HL-60 (cell line): ENCODE measurements around the gene PDHX.

Experiments used
- DNase-seq, 2 experiments: peaks; one replicate each; pipeline ENCODE4 v3.0.0-alpha.2; 2010 to 2020; ENCODE audit warnings: low read depth in 1 of 2, low spot score in 1 of 2
- H3K27ac ChIP-seq: fragments of 250-450 bp; sonication (Bioruptor Pico); replicated peaks from 2 replicates; pipeline ENCODE4 v1.5.1; 2020; ENCODE audit warnings: mild to moderate bottlenecking, moderate library complexity
- H3K27me3 ChIP-seq: fragments of 250-450 bp; sonication (Bioruptor Pico); 2 replicates; pipeline ENCODE4 v1.5.1; 2021; ENCODE audit warnings: mild to moderate bottlenecking, moderate library complexity; ENCODE audit not compliant: insufficient read depth, poor library complexity, severe bottlenecking
- H3K4me3 ChIP-seq: replicated peaks from 2 replicates; pipeline ENCODE4 v1.5.1; 2011; ENCODE audit warnings: mild to moderate bottlenecking, control low read depth, low read length; ENCODE audit not compliant: insufficient read depth
- GABPA ChIP-seq: IDR thresholded peaks from 2 replicates; pipeline ENCODE4 v1.6.1; 2012; ENCODE audit warnings: low read depth
- POLR2AphosphoS5 ChIP-seq: IDR thresholded peaks from 2 replicates; pipeline ENCODE4 v1.6.1; 2012; ENCODE audit warnings: low read depth
- SPI1 ChIP-seq: IDR thresholded peaks from 2 replicates; pipeline ENCODE4 v1.6.1; 2012; ENCODE audit warnings: low read depth, mild to moderate bottlenecking, borderline replicate concordance
- TF ChIP-seq, protein P1 (sequence below): IDR thresholded peaks from 2 replicates; pipeline ENCODE4 v1.6.1; 2012; ENCODE audit warnings: low read depth; ENCODE audit not compliant: insufficient replicate concordance
- TF ChIP-seq, protein P2 (sequence below): IDR thresholded peaks from one replicate; pipeline ENCODE4 v1.5.1; 2011; ENCODE audit warnings: low read length, control low read depth, inconsistent platforms; ENCODE audit not compliant: insufficient read depth

Gene PDHX

DNA sequence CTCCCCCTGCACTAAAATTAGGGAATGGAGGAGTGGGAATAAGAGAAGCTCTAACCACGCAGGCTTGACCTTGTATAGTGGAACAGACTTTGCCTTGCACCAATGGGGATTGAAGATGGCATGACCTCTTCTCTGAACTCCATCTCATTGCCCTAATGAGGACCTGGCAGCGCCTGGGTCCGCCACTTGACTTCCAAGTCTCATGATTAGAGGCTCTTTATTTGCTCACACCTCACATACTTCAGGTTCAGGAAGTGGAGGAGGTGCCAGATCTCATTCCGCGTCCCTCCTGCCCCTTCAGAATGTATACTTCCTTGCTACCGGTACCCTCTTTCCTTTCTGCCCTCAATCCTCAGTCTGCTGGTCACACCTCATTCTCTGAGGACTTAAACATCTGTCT lies 116.6 kb downstream of the PDHX start:
- Histone ChIP-seq H3K27ac (no peak overlapping the region), H3K4me3 (no peak overlapping the region), H3K27me3 (no peaks in the 10 kb centered on the region)
- DNase-seq, result no peak
- TF ChIP-seq, protein P1, sequence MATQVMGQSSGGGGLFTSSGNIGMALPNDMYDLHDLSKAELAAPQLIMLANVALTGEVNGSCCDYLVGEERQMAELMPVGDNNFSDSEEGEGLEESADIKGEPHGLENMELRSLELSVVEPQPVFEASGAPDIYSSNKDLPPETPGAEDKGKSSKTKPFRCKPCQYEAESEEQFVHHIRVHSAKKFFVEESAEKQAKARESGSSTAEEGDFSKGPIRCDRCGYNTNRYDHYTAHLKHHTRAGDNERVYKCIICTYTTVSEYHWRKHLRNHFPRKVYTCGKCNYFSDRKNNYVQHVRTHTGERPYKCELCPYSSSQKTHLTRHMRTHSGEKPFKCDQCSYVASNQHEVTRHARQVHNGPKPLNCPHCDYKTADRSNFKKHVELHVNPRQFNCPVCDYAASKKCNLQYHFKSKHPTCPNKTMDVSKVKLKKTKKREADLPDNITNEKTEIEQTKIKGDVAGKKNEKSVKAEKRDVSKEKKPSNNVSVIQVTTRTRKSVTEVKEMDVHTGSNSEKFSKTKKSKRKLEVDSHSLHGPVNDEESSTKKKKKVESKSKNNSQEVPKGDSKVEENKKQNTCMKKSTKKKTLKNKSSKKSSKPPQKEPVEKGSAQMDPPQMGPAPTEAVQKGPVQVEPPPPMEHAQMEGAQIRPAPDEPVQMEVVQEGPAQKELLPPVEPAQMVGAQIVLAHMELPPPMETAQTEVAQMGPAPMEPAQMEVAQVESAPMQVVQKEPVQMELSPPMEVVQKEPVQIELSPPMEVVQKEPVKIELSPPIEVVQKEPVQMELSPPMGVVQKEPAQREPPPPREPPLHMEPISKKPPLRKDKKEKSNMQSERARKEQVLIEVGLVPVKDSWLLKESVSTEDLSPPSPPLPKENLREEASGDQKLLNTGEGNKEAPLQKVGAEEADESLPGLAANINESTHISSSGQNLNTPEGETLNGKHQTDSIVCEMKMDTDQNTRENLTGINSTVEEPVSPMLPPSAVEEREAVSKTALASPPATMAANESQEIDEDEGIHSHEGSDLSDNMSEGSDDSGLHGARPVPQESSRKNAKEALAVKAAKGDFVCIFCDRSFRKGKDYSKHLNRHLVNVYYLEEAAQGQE, result no peak
- no peak for TF ChIP-seq SPI1
- TF ChIP-seq GABPA, result no peak
- TF ChIP-seq POLR2AphosphoS5, result no peak
- TF ChIP-seq, protein P2, sequence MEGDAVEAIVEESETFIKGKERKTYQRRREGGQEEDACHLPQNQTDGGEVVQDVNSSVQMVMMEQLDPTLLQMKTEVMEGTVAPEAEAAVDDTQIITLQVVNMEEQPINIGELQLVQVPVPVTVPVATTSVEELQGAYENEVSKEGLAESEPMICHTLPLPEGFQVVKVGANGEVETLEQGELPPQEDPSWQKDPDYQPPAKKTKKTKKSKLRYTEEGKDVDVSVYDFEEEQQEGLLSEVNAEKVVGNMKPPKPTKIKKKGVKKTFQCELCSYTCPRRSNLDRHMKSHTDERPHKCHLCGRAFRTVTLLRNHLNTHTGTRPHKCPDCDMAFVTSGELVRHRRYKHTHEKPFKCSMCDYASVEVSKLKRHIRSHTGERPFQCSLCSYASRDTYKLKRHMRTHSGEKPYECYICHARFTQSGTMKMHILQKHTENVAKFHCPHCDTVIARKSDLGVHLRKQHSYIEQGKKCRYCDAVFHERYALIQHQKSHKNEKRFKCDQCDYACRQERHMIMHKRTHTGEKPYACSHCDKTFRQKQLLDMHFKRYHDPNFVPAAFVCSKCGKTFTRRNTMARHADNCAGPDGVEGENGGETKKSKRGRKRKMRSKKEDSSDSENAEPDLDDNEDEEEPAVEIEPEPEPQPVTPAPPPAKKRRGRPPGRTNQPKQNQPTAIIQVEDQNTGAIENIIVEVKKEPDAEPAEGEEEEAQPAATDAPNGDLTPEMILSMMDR, result no peak

DNA sequence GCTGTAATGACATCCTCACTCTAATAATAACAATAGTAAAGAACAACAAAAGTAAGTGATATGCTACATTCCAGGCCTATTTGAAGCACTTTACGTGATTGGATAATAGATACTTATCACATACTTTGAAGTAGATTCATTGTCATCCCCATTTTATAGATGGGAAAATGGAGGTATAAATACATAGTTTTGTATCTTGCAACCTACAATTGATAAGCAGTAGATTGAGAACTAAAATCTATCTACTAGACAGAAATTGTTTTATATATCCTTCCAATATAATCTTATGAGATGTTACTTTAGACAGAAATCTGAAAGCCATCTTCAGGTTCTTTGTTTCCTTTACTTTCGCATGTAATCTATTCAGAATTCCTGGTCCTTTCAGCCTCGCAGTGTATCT lies 118.0 kb downstream of the PDHX start:
- TF ChIP-seq, protein P2, result no peak
- TF ChIP-seq SPI1, result no peak
- TF ChIP-seq, protein P1, result no peak
- no peak for TF ChIP-seq GABPA
- DNase-seq, result no peak
- H3K27me3 ChIP-seq, result no peaks in the 10 kb centered on the region
- H3K4me3 ChIP-seq, result no peak overlapping the region
- peak overlapping the region; percentile 82; the same call in 1 of the 2 replicates for H3K27ac ChIP-seq

DNA sequence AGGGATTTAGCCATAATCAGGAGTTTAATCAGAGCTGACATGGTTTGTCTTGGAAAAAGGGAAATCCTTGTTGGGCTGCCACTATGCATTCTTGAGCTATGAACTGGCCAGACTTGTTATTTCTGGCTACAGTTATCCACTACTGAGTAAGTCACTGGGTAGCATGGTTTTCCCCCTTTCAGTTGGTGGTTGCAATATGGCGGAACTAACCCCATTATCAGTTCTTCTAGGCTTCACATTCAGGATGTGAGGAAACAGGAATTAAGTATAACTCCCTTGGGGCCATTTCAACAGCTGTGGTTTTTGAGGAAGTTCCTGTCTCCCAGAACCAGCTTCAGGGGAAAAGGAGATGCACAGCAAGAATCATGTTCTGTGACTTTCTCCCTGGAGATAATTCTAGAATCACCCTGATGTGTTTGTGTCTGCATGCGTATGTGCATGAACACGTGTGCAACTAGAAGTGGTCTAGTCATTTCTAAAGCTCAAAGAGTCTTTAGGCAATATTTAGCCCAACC lies 119.5 kb downstream of the PDHX start:
- TF ChIP-seq POLR2AphosphoS5 (peak; percentile 94), SPI1 (peak; percentile 79; the same call in 1 of the 2 replicates), GABPA (peak; percentile 50)
- TF ChIP-seq, protein P2, result no peak
- TF ChIP-seq, protein P1, result no peak
- H3K27me3 ChIP-seq, result no peaks in the 10 kb centered on the region
- peak in 1 of 2 experiments; percentile 94 for DNase-seq
- no peak overlapping the region for H3K4me3 ChIP-seq
- peak overlapping the region; percentile 82 for H3K27ac ChIP-seq
